Fibroblast of villous mesenchyme (primary cell): Measurements from ENCODE around the gene GABRE. TPM values are rescaled to one million over a fixed set of nuclear protein-coding genes. Genes with fewer than 3 reads are reported as not detected.
A peak's percentile ranks its signal among the peaks of the same experiment; 100 is the strongest.

Experiments
- DNase-seq: peaks from one replicate; pipeline ENCODE4 v3.0.0-alpha.2; 2010; ENCODE audit warnings: low read depth
- H3K4me3 ChIP-seq: 2 replicates; pipeline ENCODE4 v1.5.1; 2011; ENCODE audit warnings: low read depth, mild to moderate bottlenecking, low read length
- total RNA-seq: library from RNA; depleted of rRNA; stranded (reverse); fragments of >200 nt; gene quantifications from 2 replicates; pipeline ENCODE4 v1.2.3, GENCODE V29; 2012
- TF ChIP-seq, protein P1 (sequence below): IDR thresholded peaks from 2 replicates; pipeline ENCODE4 v1.5.1; 2012; ENCODE audit warnings: low read depth, mild to moderate bottlenecking, low read length; ENCODE audit not compliant: insufficient read depth

Gene GABRE
- total RNA-seq, 1 donor: 50.1 TPM

GRCh38 chrX:151973060-151973661, 1.3 kb downstream of the GABRE start:
- TF ChIP-seq, protein P1, sequence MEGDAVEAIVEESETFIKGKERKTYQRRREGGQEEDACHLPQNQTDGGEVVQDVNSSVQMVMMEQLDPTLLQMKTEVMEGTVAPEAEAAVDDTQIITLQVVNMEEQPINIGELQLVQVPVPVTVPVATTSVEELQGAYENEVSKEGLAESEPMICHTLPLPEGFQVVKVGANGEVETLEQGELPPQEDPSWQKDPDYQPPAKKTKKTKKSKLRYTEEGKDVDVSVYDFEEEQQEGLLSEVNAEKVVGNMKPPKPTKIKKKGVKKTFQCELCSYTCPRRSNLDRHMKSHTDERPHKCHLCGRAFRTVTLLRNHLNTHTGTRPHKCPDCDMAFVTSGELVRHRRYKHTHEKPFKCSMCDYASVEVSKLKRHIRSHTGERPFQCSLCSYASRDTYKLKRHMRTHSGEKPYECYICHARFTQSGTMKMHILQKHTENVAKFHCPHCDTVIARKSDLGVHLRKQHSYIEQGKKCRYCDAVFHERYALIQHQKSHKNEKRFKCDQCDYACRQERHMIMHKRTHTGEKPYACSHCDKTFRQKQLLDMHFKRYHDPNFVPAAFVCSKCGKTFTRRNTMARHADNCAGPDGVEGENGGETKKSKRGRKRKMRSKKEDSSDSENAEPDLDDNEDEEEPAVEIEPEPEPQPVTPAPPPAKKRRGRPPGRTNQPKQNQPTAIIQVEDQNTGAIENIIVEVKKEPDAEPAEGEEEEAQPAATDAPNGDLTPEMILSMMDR: no peak
- peak overlapping the region; percentile 66 for H3K4me3 ChIP-seq
- no peak for DNase-seq

- TF ChIP-seq, protein P1: no peak
- peak; percentile 91 for DNase-seq
- H3K4me3 ChIP-seq: peak overlapping the region; percentile 35
These were observed 3.8 kb downstream of the GABRE start for GRCh38 chrX:151970661-151971060.

DNA sequence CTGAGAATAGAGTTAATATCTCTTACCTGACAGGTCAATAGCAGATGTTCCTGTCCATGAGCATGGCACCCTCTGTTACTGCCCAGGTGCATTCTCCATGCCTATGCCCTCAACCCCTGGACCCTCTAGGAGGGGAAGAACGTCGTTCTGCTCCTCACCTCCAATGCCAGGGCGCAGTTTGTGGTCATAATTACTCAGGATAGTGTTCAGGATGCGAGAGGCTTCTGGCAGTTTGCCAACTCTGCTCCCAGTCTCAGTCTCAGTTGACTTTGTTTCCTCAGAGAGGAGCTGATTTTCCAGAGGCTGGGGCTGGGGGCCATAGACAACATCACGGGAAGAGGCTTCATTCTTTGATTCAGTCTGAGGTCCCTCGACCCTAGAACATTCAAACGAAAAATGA, 4.4 kb downstream of the GABRE start:
- TF ChIP-seq, protein P1: no peak
- no peak overlapping the region for H3K4me3 ChIP-seq
- no peak for DNase-seq

DNA sequence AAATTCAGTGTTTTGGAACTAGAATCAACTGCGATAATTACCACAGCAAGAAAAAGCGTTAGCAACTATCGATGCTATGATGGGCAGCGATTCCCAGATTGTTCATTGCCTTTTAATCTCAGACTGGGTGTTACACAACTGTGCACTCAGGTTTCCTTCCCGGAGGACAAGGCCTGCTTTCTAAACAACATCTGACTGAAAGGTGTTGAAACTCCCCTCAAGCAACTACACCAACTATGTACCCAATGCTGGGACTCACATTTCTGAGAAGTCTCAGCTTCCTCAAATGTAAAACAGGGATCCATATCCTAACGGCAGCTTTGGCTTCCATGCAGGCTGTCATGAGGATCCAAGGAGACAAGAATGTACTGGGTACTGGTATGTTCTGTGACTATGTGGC, 8.2 kb downstream of the GABRE start:
- H3K4me3 ChIP-seq: no peak overlapping the region
- TF ChIP-seq, protein P1: no peak
- no peak for DNase-seq

- DNase-seq: no peak
- no peak overlapping the region for H3K4me3 ChIP-seq
- TF ChIP-seq, protein P1: no peak
These were observed 12.4 kb downstream of the GABRE start for GRCh38 chrX:151962034-151962433.

- no peak overlapping the region for H3K4me3 ChIP-seq
- DNase-seq: no peak
- TF ChIP-seq, protein P1: no peak
These were observed 16.4 kb downstream of the GABRE start for GRCh38 chrX:151958101-151958500.

DNA sequence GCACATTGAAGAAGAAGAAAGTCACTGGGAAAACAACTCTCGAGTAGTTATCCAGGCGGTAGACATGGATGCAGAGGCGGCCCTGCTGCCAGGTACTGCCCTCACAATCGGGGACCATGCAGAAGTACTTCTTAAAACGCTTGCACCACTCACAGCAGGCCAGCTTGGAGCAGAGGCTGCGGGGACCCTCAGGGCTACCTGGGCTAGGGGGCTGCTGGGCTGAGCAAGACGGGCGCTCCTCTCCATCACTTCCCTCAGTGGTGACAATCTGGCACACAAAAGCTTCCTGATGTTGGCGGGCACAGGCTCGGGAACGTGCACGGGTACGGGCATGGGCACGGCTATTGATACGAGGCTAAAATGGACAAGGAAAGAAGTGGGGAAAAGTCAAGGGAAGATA, 19.7 kb downstream of the GABRE start:
- no peak for DNase-seq
- no peak overlapping the region for H3K4me3 ChIP-seq
- TF ChIP-seq, protein P1: no peak
